HCT116 (cell line): Measurements from ENCODE around the gene SH3BP4. TPM values are rescaled to one million over a fixed set of nuclear protein-coding genes. Genes with fewer than 3 reads are reported as not detected.

Experiments used
- ATAC-seq: fragments of 200-7000 bp; cut with Tn5 transposase; 2 replicates; pipeline ENCODE4 v1.9.1; 2020; ENCODE audit warnings: mild to moderate bottlenecking, moderate library complexity
- BruUV-seq: library from RNA; stranded (reverse); fragments of 400-500 nt; replicated peaks from 2 replicates; lab custom pipeline; 2021; lab: Mats Ljungman, UMichigan
- CTCF ChIA-PET: fragments of 300-600 bp; sonication (Branson Sonifier 250); formaldehyde crosslinking; loops from one replicate; lab custom pipeline; 2021; ENCODE audit warnings: antibody characterized with exemption; lab: Charles Lee
- POLR2A ChIA-PET: fragments of 300-600, 350-600 bp; sonication (Branson Sonifier 250); formaldehyde crosslinking; loops from one replicate; lab custom pipeline; 2021; ENCODE audit warnings: antibody characterized with exemption; lab: Charles Lee
- RAD21 ChIA-PET, 2 experiments: fragments of 300-600 bp; sonication (Branson Sonifier 250); formaldehyde crosslinking; loops; one replicate each; lab custom pipeline; 2023; ENCODE audit warnings: low total read pairs in 2 of 2; ENCODE audit not compliant: uncharacterized antibody in 2 of 2, unreplicated experiment in 2 of 2, low non-redundant PET in 1 of 2; lab: Charles Lee
- DNase-seq: peaks from one replicate; pipeline ENCODE4 v3.0.0-alpha.2; 2010; ENCODE audit warnings: low read depth, low spot score
- H2AFZ ChIP-seq: fragments of 200-600 bp; shearing (Covaris generic), sonication (generic); 2 replicates; pipeline ENCODE4 v1.6.1; 2017; ENCODE audit warnings: low read depth, mixed run types, mixed read lengths, antibody characterized with exemption, low read length; ENCODE audit not compliant: poor library complexity, severe bottlenecking
- H3K27ac ChIP-seq: 2 replicates; pipeline ENCODE4 v1.5.1; 2012; ENCODE audit warnings: low read depth, low read length
- H3K27me3 ChIP-seq: fragments of 200-600 bp; sonication (generic); 2 replicates; pipeline ENCODE4 v1.6.1; 2016; ENCODE audit warnings: mixed run types, low read length, mixed read lengths; ENCODE audit not compliant: insufficient read depth
- H3K36me3 ChIP-seq, 2 experiments: fragments of 200-500 bp in 1 of 2; fragments of 200-600 bp in 1 of 2; sonication (Bioruptor generic) in 1 of 2; sonication (generic) in 1 of 2; 2 replicates each; pipeline versions ENCODE4 v1.5.1 to v1.6.1; 2014 to 2016; ENCODE audit warnings: low read length in 2 of 2, inconsistent platforms in 1 of 2, mixed read lengths in 1 of 2, mixed run types in 1 of 2; ENCODE audit not compliant: insufficient read depth in 2 of 2, control insufficient read depth in 1 of 2
- H3K4me1 ChIP-seq, 2 experiments: fragments of 200-600 bp in 1 of 2; sonication (generic) in 1 of 2; 2 replicates each; pipeline versions ENCODE4 v1.5.1 to v1.6.1; 2012 to 2017; ENCODE audit warnings: low read length in 2 of 2, inconsistent platforms in 1 of 2, mild to moderate bottlenecking in 1 of 2, mixed read lengths in 1 of 2, mixed run types in 1 of 2, moderate library complexity in 1 of 2; ENCODE audit not compliant: insufficient read depth in 2 of 2, control insufficient read depth in 1 of 2
- H3K4me2 ChIP-seq: fragments of 200-600 bp; sonication (generic); 2 replicates; pipeline ENCODE4 v1.6.1; 2017; ENCODE audit warnings: mixed run types, low read length, mixed read lengths
- H3K4me3 ChIP-seq, 2 experiments: fragments of 200-600 bp in 1 of 2; sonication (generic) in 1 of 2; replicated peaks in 1 of 2; 2 replicates each; pipeline ENCODE4 v1.5.1; 2011 to 2016; ENCODE audit warnings: low read length in 2 of 2, control low read depth in 1 of 2, low read depth in 1 of 2, mild to moderate bottlenecking in 1 of 2, mixed read lengths in 1 of 2, mixed run types in 1 of 2
- H3K79me2 ChIP-seq: fragments of 200-600 bp; sonication (generic); 2 replicates; pipeline ENCODE4 v1.6.1; 2017; ENCODE audit warnings: mild to moderate bottlenecking, mixed run types, low read length, moderate library complexity, mixed read lengths; ENCODE audit not compliant: insufficient read depth
- H3K9ac ChIP-seq: fragments of 200-600 bp; sonication (generic); 2 replicates; pipeline ENCODE4 v1.6.1; 2016; ENCODE audit warnings: low read length, mixed read lengths
- H3K9me2 ChIP-seq: fragments of 200-600 bp; sonication (generic), shearing (Covaris generic); 2 replicates; pipeline ENCODE4 v1.6.1; 2017; ENCODE audit warnings: mixed run types, mild to moderate bottlenecking, moderate library complexity; ENCODE audit not compliant: insufficient read depth
- H3K9me3 ChIP-seq, 2 experiments: fragments of 200-500 bp in 1 of 2; fragments of 200-600 bp in 1 of 2; sonication (Bioruptor generic) in 1 of 2; sonication (generic) in 1 of 2; 2 replicates each; pipeline ENCODE4 v1.6.1; 2014 to 2017; ENCODE audit warnings: low read length in 2 of 2, mixed read lengths in 2 of 2, inconsistent platforms in 1 of 2, low read depth in 1 of 2, mild to moderate bottlenecking in 1 of 2, mixed run types in 1 of 2, moderate library complexity in 1 of 2; ENCODE audit not compliant: control insufficient read depth in 1 of 2, insufficient read depth in 1 of 2
- H4K20me1 ChIP-seq: fragments of 200-600 bp; sonication (generic), shearing (Covaris generic); 2 replicates; pipeline ENCODE4 v1.6.1; 2017; ENCODE audit warnings: mixed run types, mild to moderate bottlenecking, moderate library complexity; ENCODE audit not compliant: insufficient read depth
- CEBPB ChIP-seq: IDR thresholded peaks from 2 replicates; pipeline ENCODE4 v1.6.1; 2012; ENCODE audit warnings: low read depth
- CTCF ChIP-seq, 3 experiments: fragments of 200-600 bp in 1 of 3; sonication (generic) in 1 of 3; IDR thresholded peaks in 2 of 3; conservative IDR thresholded peaks in 1 of 3; 2 replicates each; pipeline ENCODE4 v1.5.1; 2012 to 2017; ENCODE audit warnings: low read depth in 2 of 3, low read length in 2 of 3, antibody characterized with exemption in 1 of 3, borderline replicate concordance in 1 of 3, control low read depth in 1 of 3, mild to moderate bottlenecking in 1 of 3, mixed read lengths in 1 of 3, mixed run types in 1 of 3, moderate library complexity in 1 of 3; ENCODE audit not compliant: insufficient read depth in 1 of 3
- EGR1 ChIP-seq: IDR thresholded peaks from 2 replicates; pipeline ENCODE4 v1.6.1; 2012; ENCODE audit warnings: low read depth
- ELF1 ChIP-seq: IDR thresholded peaks from 2 replicates; pipeline ENCODE4 v1.6.1; 2012; ENCODE audit warnings: low read depth, borderline replicate concordance
- EZH2 ChIP-seq: fragments of 200-600 bp; sonication (generic); IDR thresholded peaks from 2 replicates; pipeline ENCODE4 v1.6.1; 2017; ENCODE audit warnings: antibody characterized with exemption, mixed run types
- EZH2phosphoT487 ChIP-seq: fragments of 200-600 bp; IDR thresholded peaks from 2 replicates; pipeline ENCODE4 v1.6.1; 2018; ENCODE audit warnings: antibody characterized with exemption, borderline replicate concordance
- FOSL1 ChIP-seq: IDR thresholded peaks from 2 replicates; pipeline ENCODE4 v1.6.1; 2012; ENCODE audit warnings: low read depth
- JUND ChIP-seq: IDR thresholded peaks from 2 replicates; pipeline ENCODE4 v1.6.1; 2012
- POLR2A ChIP-seq: IDR thresholded peaks from 2 replicates; pipeline ENCODE4 v1.7.0; 2011; ENCODE audit warnings: borderline replicate concordance; ENCODE audit not compliant: insufficient read depth, insufficient read length; ENCODE audit errors: extremely low read depth
- POLR2AphosphoS5 ChIP-seq: IDR thresholded peaks from 2 replicates; pipeline ENCODE4 v1.6.1; 2011; ENCODE audit warnings: mild to moderate bottlenecking, low read depth, low read length, moderate library complexity
- RAD21 ChIP-seq: IDR thresholded peaks from 2 replicates; pipeline ENCODE4 v1.6.1; 2012; ENCODE audit warnings: low read depth, mild to moderate bottlenecking
- REST ChIP-seq: IDR thresholded peaks from 2 replicates; pipeline ENCODE4 v1.6.1; 2012; ENCODE audit warnings: low read depth
- SIN3A ChIP-seq: IDR thresholded peaks from 2 replicates; pipeline ENCODE4 v1.6.1; 2012; ENCODE audit warnings: low read depth
- SP1 ChIP-seq: IDR thresholded peaks from 2 replicates; pipeline ENCODE4 v1.6.1; 2012; ENCODE audit warnings: low read depth
- SRF ChIP-seq: IDR thresholded peaks from 2 replicates; pipeline ENCODE4 v1.6.1; 2012; ENCODE audit warnings: low read depth
- YY1 ChIP-seq: IDR thresholded peaks from 2 replicates; pipeline ENCODE4 v1.6.1; 2011; ENCODE audit warnings: low read length, low read depth, moderate library complexity, mild to moderate bottlenecking; ENCODE audit not compliant: insufficient replicate concordance; ENCODE audit errors: extremely low read depth
- ZFX ChIP-seq: fragments of 450-650 bp; IDR thresholded peaks from 2 replicates; pipeline ENCODE4 v1.6.1; 2017
- ZNF274 ChIP-seq: fragments of 200-500 bp; sonication (Bioruptor generic); IDR thresholded peaks from 2 replicates; pipeline ENCODE4 v1.6.1; 2014; ENCODE audit warnings: mild to moderate bottlenecking, low read depth, low read length, inconsistent platforms
- intact Hi-C: fragments of 100-400 bp; cut with micrococcal nuclease; formaldehyde crosslinking; loops from 2 replicates; pipeline ENCODE4 v1.10.0; 2022
- total RNA-seq: library from RNA; stranded (reverse); gene quantifications from one replicate; pipeline ENCODE4 v1.2.1, GENCODE V29; 2021; ENCODE audit not compliant: unreplicated experiment
- TF ChIP-seq, protein P1 (sequence below): IDR thresholded peaks from 2 replicates; pipeline ENCODE4 v1.6.1; 2012
- TF ChIP-seq, protein P2 (sequence below): IDR thresholded peaks from 2 replicates; pipeline ENCODE4 v1.6.1; 2011; ENCODE audit warnings: mild to moderate bottlenecking, low read length, moderate library complexity; ENCODE audit not compliant: insufficient replicate concordance; ENCODE audit errors: extremely low read depth

SH3BP4 gene
- total RNA-seq, 1 experiment from 2014 or later: 32.9 TPM

DNA sequence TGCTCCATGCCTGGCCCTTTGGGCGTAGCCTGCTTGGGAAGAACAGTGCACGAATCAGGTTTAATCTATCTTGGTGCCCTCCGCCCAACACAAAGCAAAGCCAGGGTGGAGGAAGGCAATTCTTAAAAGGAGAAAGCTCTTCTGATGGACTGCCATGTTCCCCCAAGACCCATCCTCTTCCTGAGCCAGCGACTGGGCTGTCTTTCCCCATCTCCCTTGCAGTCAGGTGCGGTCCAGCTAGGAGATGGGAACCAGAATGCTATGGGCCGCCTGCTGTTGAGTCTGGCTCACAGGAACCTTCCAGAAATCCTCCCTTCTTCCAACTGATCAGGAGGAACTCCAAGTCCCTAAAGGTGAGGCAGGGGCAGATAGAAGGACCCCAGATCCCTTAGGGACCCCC, 105.0 kb downstream of the SH3BP4 start:
- RAD21 ChIA-PET: no interaction called here
- Histone ChIP-seq H3K9me3 (no peaks in the 10 kb centered on the region), H3K36me3 (peaks cover 0 to 6% of the 10 kb centered on the region in 2 experiments; a peak in 1 of 4 replicates), H3K9me2 (no peaks in the 10 kb centered on the region), H3K79me2 (peaks cover 2% of the 10 kb centered on the region; the same call in 1 of the 2 replicates)
- CTCF ChIA-PET: interaction anchor here (1.2 to 2.8 kb wide), 4 partner anchors 51 to 506 kb away, joined by 3 to 19 read pairs (median 4); no protein-coding TSS in a partner anchor
- POLR2A ChIA-PET: no interaction called here
- TF ChIP-seq ZFX (no peak), FOSL1 (no peak), CTCF (IDR thresholded peaks at IDR 0.05 in 2 of 3, conservative IDR thresholded peaks at IDR 0.05 in 1 of 3; ENCODE audit: borderline replicate concordance in 1 of 3, insufficient read depth in 1 of 3, low read depth in 2 of 3, low read length in 2 of 3) (no peak), EGR1 (no peak), POLR2A (no peak), SRF (no peak), JUND (no peak), ZNF274 (no peak), ELF1 (no peak), CEBPB (no peak), YY1 (no peak), SP1 (no peak), REST (no peak), POLR2AphosphoS5 (no peak), EZH2phosphoT487 (no peak), EZH2 (no peak), SIN3A (no peak), RAD21 (no peak)
- TF ChIP-seq, protein P1, sequence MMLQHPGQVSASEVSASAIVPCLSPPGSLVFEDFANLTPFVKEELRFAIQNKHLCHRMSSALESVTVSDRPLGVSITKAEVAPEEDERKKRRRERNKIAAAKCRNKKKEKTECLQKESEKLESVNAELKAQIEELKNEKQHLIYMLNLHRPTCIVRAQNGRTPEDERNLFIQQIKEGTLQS: no peak
- TF ChIP-seq, protein P2, sequence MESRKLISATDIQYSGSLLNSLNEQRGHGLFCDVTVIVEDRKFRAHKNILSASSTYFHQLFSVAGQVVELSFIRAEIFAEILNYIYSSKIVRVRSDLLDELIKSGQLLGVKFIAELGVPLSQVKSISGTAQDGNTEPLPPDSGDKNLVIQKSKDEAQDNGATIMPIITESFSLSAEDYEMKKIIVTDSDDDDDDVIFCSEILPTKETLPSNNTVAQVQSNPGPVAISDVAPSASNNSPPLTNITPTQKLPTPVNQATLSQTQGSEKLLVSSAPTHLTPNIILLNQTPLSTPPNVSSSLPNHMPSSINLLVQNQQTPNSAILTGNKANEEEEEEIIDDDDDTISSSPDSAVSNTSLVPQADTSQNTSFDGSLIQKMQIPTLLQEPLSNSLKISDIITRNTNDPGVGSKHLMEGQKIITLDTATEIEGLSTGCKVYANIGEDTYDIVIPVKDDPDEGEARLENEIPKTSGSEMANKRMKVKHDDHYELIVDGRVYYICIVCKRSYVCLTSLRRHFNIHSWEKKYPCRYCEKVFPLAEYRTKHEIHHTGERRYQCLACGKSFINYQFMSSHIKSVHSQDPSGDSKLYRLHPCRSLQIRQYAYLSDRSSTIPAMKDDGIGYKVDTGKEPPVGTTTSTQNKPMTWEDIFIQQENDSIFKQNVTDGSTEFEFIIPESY: no peak
- TF ChIP-seq, all 23 proteins: peak for 0
- Histone ChIP-seq H3K9ac (no peak overlapping the region), H2AFZ (no peak overlapping the region), H3K4me3 (no peak overlapping the region), H3K27me3 (no peaks in the 10 kb centered on the region), H3K27ac (no peak overlapping the region), H4K20me1 (no peaks in the 10 kb centered on the region), H3K4me1 (peaks cover 0 to 5% of the 10 kb centered on the region in 2 experiments; a peak in 3 of 4 replicates), H3K4me2 (no peak overlapping the region)
- BruUV-seq: no TSS peak
- no peak for DNase-seq
- no peak for ATAC-seq
- intact Hi-C loops: loop anchor here (1.0 to 10.0 kb wide), 3 partner anchors 174 to 505 kb away; no protein-coding TSS in a partner anchor
